Stimulated activated CD4-positive, alpha-beta T cell treated with anti-CD3 and anti-CD28 coated beads, Interleukin-2, amount 100 ng/mL, for 4 hours (primary cell): ENCODE measurements around the gene PYGL.
"Not testable (repeated sequence)": the region's sequence is repeated elsewhere in the genome, so short reads cannot be mapped to it uniquely, and the experiment has no call there.

Experiments used
- DNase-seq: peaks from one replicate; pipeline ENCODE4 v3.0.0-alpha.2; 2020; ENCODE audit warnings: low read depth

The PYGL gene

GRCh38 chr14:50954811-50955372 lies 10.6 kb upstream of the PYGL start:
- DNase-seq = no peak

- no peak for DNase-seq
These were observed 9.2 kb upstream of the PYGL start for GRCh38 chr14:50953502-50953901.

GRCh38 chr14:50951032-50951431 lies 6.7 kb upstream of the PYGL start:
- no peak for DNase-seq

- DNase-seq = no peak
These were observed 3.9 kb upstream of the PYGL start for GRCh38 chr14:50948205-50948604.

GRCh38 chr14:50947446-50947845 lies 3.2 kb upstream of the PYGL start:
- DNase-seq = no peak

GRCh38 chr14:50946234-50946935 lies 2.1 kb upstream of the PYGL start:
- DNase-seq = no peak

- DNase-seq = no peak
These were observed 547 bp upstream of the PYGL start for GRCh38 chr14:50944647-50945413.

GRCh38 chr14:50943261-50943942 lies 881 bp downstream of the PYGL start:
- no peak for DNase-seq

GRCh38 chr14:50941638-50942037 lies 2.6 kb downstream of the PYGL start:
- not testable (repeated sequence) for DNase-seq

GRCh38 chr14:50941151-50941550 lies 3.1 kb downstream of the PYGL start:
- no peak for DNase-seq

GRCh38 chr14:50937800-50938199 lies 6.5 kb downstream of the PYGL start:
- DNase-seq = no peak

GRCh38 chr14:50937325-50937724 lies 7.0 kb downstream of the PYGL start:
- DNase-seq = no peak

- DNase-seq = no peak
These were observed 7.4 kb downstream of the PYGL start for GRCh38 chr14:50936882-50937281.

GRCh38 chr14:50936016-50936340 lies 8.3 kb downstream of the PYGL start:
- DNase-seq = no peak

- DNase-seq = no peak
These were observed 8.9 kb downstream of the PYGL start for GRCh38 chr14:50935126-50936015.

GRCh38 chr14:50932592-50933495 lies 11.4 kb downstream of the PYGL start:
- no peak for DNase-seq

GRCh38 chr14:50932156-50932555 lies 12.1 kb downstream of the PYGL start:
- no peak for DNase-seq

GRCh38 chr14:50931559-50931958 lies 12.7 kb downstream of the PYGL start:
- DNase-seq = no peak

- DNase-seq = no peak
These were observed 14.8 kb downstream of the PYGL start for GRCh38 chr14:50929506-50929905.

- no peak for DNase-seq
These were observed 16.2 kb downstream of the PYGL start for GRCh38 chr14:50928002-50928635.
